ENCODE measurements around the gene C6orf47.
A peak's percentile ranks its signal among the peaks of the same experiment; 100 is the strongest.

DNA sequence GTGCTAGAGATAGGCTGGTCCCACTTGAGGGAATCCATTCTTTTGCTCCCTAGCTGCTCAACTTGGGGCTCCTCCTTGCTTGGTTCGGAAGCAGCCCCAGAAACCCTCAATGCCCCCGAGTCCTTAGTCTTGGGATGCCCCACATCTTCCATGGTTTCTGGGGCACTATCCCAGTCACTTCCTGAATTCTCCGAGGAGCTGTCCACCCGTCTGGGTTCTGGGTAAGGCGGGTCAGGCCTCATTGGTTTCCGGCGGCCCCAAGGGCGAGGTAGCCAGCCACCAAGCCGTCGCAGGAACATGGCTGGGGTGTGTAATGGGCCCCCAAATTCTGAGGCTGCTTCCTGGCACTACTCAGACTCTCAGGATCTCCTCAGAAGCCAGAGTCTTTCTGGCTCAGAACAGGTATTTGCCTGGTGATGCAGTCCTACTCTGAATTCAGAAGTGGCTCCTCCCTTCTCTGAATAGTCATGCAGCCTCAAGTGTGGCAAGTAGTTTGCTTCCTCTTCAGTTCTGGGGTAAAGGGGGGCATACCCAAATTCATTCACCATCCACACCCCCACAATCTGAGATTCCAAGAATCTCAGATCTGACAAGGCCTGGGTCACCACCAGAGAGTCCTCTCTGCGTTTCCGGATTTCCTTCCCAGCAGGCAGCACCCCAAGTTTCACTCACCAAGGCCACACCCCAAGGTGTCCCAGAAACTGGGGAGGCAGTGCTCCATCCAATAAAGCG, 763 bp downstream of the C6orf47 start:
- TF ChIP-seq SP4 (CRISPR knock-in tag; IDR thresholded peaks at IDR 0.05), result no peak
- no peak for TF ChIP-seq MAFG (CRISPR knock-in tag; IDR thresholded peaks at IDR 0.05)
- TF ChIP-seq ZNF780A (CRISPR knock-in tag; IDR thresholded peaks at IDR 0.05), result 0 out of 2 replicates have a peak, but pooled peaks have one; percentile 13

All from HepG2 (cell line).